GM19351 (cell line): ENCODE data around the gene TEX30.
"Not testable (repeated sequence)": the region's sequence is repeated elsewhere in the genome, so short reads cannot be mapped to it uniquely, and the experiment has no call there.

ENCODE experiments used
- ATAC-seq: cut with Tn5 transposase; IDR thresholded peaks from one replicate; pipeline ENCODE4 v1.9.1; 2021; ENCODE audit warnings: mild to moderate bottlenecking, moderate library complexity; ENCODE audit not compliant: unreplicated experiment

TEX30 gene

GRCh38 chr13:102780656-102781055 lies 7.1 kb upstream of the TEX30 start:
- ATAC-seq, result not testable (repeated sequence)

- ATAC-seq, result peak; percentile 63
Observed at GRCh38 chr13:102779436-102780159, 6.0 kb upstream of the TEX30 start.

GRCh38 chr13:102777736-102778135 lies 4.2 kb upstream of the TEX30 start:
- no peak for ATAC-seq

GRCh38 chr13:102776271-102776670 lies 2.7 kb upstream of the TEX30 start:
- no peak for ATAC-seq

GRCh38 chr13:102774591-102775520 lies 1.3 kb upstream of the TEX30 start:
- no peak for ATAC-seq

GRCh38 chr13:102774214-102774568 lies 605 bp upstream of the TEX30 start:
- ATAC-seq, result no peak

- ATAC-seq, result no peak
Observed at GRCh38 chr13:102772042-102772425, 1.6 kb downstream of the TEX30 start.

GRCh38 chr13:102771298-102772041 lies 2.1 kb downstream of the TEX30 start:
- ATAC-seq, result no peak

GRCh38 chr13:102770435-102770834 lies 3.2 kb downstream of the TEX30 start:
- ATAC-seq, result no peak

GRCh38 chr13:102769679-102770078 lies 3.9 kb downstream of the TEX30 start:
- ATAC-seq, result no peak

GRCh38 chr13:102768909-102769308 lies 4.7 kb downstream of the TEX30 start:
- no peak for ATAC-seq

GRCh38 chr13:102763741-102764140 lies 9.8 kb downstream of the TEX30 start:
- no peak for ATAC-seq

- no peak for ATAC-seq
Observed at GRCh38 chr13:102761071-102761470, 12.5 kb downstream of the TEX30 start.

GRCh38 chr13:102758842-102759241 lies 14.7 kb downstream of the TEX30 start:
- no peak for ATAC-seq

GRCh38 chr13:102757006-102757405 lies 16.6 kb downstream of the TEX30 start:
- ATAC-seq, result no peak

GRCh38 chr13:102751886-102752285 lies 21.7 kb downstream of the TEX30 start:
- no peak for ATAC-seq

- ATAC-seq, result no peak
Observed at GRCh38 chr13:102742506-102742905, 31.1 kb downstream of the TEX30 start.

- ATAC-seq, result no peak
Observed at GRCh38 chr13:102742101-102742500, 31.5 kb downstream of the TEX30 start.

- no peak for ATAC-seq
Observed at GRCh38 chr13:102729560-102730270, 43.9 kb downstream of the TEX30 start.

- ATAC-seq, result peak; percentile 51
Observed at GRCh38 chr13:102726430-102726829, 47.2 kb downstream of the TEX30 start.

GRCh38 chr13:102724923-102725322 lies 48.7 kb downstream of the TEX30 start:
- peak; percentile 54 for ATAC-seq
